ENCODE measurements around the gene MMP28. TPM values are rescaled to one million over a fixed set of nuclear protein-coding genes. Genes with fewer than 3 reads are reported as not detected.

Gene MMP28, protein sequence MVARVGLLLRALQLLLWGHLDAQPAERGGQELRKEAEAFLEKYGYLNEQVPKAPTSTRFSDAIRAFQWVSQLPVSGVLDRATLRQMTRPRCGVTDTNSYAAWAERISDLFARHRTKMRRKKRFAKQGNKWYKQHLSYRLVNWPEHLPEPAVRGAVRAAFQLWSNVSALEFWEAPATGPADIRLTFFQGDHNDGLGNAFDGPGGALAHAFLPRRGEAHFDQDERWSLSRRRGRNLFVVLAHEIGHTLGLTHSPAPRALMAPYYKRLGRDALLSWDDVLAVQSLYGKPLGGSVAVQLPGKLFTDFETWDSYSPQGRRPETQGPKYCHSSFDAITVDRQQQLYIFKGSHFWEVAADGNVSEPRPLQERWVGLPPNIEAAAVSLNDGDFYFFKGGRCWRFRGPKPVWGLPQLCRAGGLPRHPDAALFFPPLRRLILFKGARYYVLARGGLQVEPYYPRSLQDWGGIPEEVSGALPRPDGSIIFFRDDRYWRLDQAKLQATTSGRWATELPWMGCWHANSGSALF
- total RNA-seq, result 0.07 and 0.44 TPM in 2 replicates

DNA sequence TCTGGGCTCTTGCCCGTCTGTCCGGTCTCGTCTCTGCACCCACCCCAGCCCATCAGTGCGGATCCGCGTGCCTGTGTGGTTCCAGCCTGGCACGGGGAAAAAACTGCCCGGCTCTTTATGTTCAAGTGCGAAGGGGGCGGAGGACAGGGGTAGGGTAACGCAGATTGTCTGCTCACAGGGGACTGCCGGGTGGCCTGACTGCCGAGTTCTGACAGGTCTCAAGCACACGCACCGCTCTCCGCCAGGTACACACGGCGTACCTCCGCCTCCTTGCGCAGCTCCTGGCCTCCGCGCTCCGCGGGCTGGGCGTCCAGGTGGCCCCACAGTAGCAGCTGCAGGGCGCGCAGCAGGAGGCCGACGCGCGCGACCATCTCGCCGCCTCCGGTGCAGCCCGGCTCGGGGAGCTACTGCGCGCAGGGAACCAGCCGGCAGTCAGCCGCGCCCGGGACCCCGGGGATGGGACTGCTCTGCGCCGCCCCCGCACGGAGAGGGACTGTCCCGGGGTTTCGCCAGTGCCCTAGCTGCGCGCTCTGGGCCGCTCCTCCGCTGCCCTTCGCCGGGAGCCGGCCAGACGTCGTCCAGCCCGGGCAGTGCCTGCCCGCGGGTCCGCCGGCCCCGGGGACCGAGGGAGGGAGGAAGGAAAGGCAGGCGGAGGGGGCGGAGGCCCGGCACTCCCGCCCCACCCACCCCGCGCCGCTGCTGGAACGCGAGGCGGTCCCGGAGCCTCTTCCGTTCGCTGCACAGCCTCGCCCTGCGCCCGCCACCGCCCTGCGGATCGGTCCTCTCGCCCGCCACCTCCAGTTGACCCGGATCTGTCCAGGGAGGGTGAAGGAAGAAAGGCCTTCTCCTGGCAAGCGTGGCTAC is at the start of gene MMP28:
Gene MMP28, minus strand, starts transcription at position 635 of the 864 bp plus-strand sequence. Its CDS starts 264 bp downstream, at position 371.

DNA sequence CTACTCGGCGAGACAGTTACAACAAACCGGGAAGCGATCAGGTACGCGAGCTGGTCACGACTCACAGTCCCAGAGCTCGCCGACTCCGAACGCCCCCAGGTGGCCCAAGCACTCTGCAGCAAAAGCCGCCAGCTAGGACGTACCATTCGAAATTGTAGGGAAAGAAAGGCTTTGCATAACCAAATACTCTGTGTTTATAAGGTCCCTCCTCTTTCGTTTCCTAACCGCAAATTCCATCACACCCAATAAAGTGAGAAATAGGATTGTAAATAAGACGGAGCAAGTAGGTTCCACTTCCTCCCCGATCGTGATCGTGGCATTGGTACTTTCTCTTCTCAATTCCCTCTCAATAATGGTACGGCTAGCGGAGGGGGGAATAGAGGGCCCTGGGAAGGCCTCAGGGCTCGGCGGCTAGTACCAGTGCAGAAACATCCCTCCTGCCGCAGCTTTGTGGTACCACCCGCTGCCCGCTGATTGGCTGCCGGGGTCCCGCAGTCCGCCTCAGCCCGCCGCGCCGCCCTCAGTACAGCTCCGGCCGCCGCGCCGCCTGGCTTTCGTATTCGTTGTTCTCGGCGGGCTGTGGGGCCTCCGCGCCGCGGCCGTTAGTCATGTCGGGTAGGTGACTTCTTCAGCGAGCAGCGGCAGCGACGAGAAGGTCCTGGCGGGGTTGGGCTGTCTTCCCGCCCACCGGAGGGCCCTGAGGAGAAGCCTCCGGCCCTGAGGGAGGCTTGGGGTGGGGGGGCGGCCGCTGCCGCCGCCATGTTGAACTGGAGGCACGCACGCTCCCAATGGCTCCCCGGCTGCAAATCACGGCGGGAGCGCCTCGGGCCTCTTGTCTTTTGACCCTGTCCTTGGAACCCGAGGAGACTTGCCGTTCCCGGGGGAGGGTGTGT is 13.8 kb upstream of the MMP28 start, which contains the start of gene TAF15:
Gene TAF15, plus strand, starts transcription at position 523 of the 893 bp plus-strand sequence. Its CDS starts 86 bp downstream, at position 609.

DNA sequence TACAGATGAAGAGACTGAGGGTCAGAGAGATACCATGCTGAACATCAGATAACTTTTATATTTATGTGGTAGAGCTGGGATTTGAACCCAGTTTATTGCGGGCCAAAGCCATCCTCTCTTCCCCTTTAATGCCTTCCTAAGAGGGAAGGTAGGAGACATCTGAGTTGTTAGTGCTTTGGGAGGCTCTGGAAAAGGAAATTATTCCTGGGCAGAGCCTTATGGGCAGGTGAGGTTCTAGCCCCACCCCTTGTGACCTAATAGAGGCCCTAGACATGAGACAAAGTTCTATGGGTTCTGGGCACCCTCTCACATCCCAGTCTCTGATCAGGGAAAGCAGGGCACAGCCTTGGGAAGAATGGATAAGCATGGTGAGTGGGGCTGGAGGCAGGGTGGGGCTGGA is 34.9 kb downstream of the MMP28 start, which contains the start of gene C17orf50:
Gene C17orf50, plus strand, starts transcription at position 301 of the 400 bp plus-strand sequence. Its CDS starts 55 bp downstream, at position 356.

DNA sequence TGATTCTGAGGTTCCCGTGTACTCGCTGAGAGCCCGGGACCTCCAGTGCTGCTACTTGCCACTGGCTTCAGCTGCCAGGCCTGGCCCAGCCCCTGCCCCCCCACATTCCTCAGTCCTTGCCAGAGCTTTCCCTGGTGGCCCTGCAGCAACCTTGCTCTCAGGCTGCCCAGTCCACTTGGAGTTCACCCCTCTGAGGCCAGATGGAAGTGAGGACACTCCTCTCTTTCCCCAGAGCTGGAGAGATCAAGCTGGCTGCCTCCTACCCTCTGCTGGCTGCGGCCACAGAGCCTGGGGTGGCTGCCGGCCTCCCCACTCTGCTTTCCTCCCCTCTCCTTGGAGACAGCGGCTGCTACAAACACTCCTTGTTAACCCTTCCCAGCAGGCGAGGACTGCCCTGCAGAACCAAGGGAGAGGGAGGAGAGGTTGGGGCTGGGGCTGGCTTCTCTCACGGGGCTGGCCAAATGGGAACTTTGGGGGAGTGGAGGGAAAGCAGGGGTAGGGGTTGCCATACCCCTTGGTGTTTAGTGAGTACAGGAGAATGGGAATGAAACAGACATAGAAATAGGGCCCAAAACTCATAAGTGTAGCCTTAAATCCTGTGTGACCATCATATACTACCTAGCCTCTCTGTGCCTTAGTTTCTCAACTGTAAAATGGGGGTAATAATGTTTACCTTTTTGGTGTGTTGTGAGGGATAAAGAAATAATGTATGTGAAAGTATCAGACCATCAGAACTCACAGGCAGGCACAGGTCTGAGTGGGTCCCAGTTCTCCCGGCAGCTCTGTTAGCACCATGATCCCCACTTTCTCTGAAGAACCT is 42.3 kb downstream of the MMP28 start, which contains the start of gene GAS2L2:
Gene GAS2L2, minus strand, starts transcription at position 295 of the 820 bp plus-strand sequence. CDS start 389 bp downstream, outside the sequence.

DNA sequence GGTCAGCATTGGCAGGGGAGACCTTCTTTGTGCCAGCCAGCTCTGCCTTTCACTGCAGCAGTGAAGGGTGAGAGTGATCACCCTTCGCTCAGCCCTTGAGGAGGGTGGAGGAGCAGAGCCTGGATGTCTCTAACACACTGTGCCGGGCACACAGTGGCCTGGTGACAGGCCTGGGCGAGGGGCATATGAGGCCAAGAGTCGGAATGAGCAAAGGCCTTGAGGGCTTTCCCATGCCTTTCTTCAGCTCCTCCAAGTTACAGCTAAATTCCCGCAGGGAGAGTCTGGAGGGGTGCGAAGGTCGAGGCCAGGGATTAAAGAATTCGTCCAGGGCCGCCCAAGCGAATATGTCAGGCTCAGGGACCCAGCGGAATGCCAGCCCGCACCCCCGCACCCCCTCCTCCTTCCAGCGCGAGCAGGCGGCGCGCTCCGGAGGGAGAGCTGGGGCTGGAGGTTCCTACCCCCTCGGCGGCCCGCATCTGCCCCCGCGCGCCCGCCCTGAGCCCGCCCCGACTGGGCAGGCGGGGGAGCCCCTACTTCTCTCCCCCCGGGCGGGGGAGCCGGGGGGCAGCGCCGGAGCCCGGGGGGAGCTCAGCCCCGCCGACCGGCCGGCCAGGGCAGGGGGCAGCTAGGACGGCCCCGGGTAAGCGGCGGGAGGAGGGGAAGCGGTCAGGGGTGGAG is 64.1 kb downstream of the MMP28 start, which contains the start of gene RASL10B:
Gene RASL10B, plus strand, starts transcription at position 401 of the 678 bp plus-strand sequence. CDS start 3,546 bp downstream, outside the sequence.

Other genes with a start within 250 kb of the MMP28 start
- gene SLFN14, start 234.8 kb downstream of the MMP28 start, total RNA-seq, result not detected in 2 replicates
- 4.0 and 5.8 TPM in 2 replicates for gene PEX12, start 217.1 kb downstream of the MMP28 start, total RNA-seq
- gene AP2B1, start 208.3 kb downstream of the MMP28 start, total RNA-seq, result 92.9 and 105 TPM in 2 replicates
- 0.07 TPM in 1 of 2 replicates, not detected in the other for gene RASL10B, start 64.0 kb downstream of the MMP28 start, total RNA-seq
- gene GAS2L2, start 42.4 kb downstream of the MMP28 start, total RNA-seq, result not detected in 2 replicates
- gene C17orf50, start 34.8 kb downstream of the MMP28 start, total RNA-seq, result not detected in 2 replicates
- 21.8 and 28.8 TPM in 2 replicates for gene TAF15, start 13.8 kb upstream of the MMP28 start, total RNA-seq
- gene HEATR9, start 73.2 kb upstream of the MMP28 start, total RNA-seq, result not detected in 2 replicates
- 4.7 and 5.0 TPM in 2 replicates for gene CCL5, start 84.7 kb upstream of the MMP28 start, total RNA-seq
- gene RDM1, start 135.1 kb upstream of the MMP28 start, total RNA-seq, result 0.20 and 0.80 TPM in 2 replicates
- gene LYZL6, start 148.1 kb upstream of the MMP28 start, total RNA-seq, result not detected in 2 replicates
- not detected in 2 replicates for gene CCL16, start 185.9 kb upstream of the MMP28 start, total RNA-seq
- 0.80 and 4.8 TPM in 2 replicates for gene CCL14, start 191.1 kb upstream of the MMP28 start, total RNA-seq
- gene CCL15, start 205.9 kb upstream of the MMP28 start, total RNA-seq, result not detected in 2 replicates
- gene CCL23, start 222.3 kb upstream of the MMP28 start, total RNA-seq, result not detected in 2 replicates

Data from mammary microvascular endothelial cell (primary cell).